Measurements from ENCODE around the gene LOXL1. TPM values are rescaled to one million over a fixed set of nuclear protein-coding genes. Genes with fewer than 3 reads are reported as not detected.

The LOXL1 gene
- total RNA-seq, 2 experiments from 2014 or later, result not detected

- Histone ChIP-seq H3K9me3 (ENCODE audit: low read length) (no peaks in the 10 kb centered on the region), H3K4me3 (ENCODE audit: low read depth, low read length, poor library complexity, severe bottlenecking) (no peak overlapping the region), H2AFZ (ENCODE audit: low read length) (no peak overlapping the region), H3K36me3 (ENCODE audit: insufficient read depth, low read length) (no peaks in the 10 kb centered on the region), H3K27ac (ENCODE audit: low read depth, low read length, poor library complexity, severe bottlenecking) (no peak overlapping the region), H3K79me2 (ENCODE audit: insufficient read depth, low read depth, low read length) (no peaks in the 10 kb centered on the region), H4K20me1 (ENCODE audit: insufficient read depth, low read length) (no peaks in the 10 kb centered on the region), H3K4me1 (ENCODE audit: insufficient read depth, low read length, poor library complexity, severe bottlenecking) (no peaks in the 10 kb centered on the region), H3K9me2 (ENCODE audit: insufficient read depth, low read length) (no peaks in the 10 kb centered on the region), H3K4me2 (ENCODE audit: low read length) (no peak overlapping the region)
- TF ChIP-seq EZH2phosphoT487 (IDR thresholded peaks at IDR 0.05; ENCODE audit: borderline replicate concordance, low read depth, low read length), result no peak
- TF ChIP-seq CTCF (conservative IDR thresholded peaks at IDR 0.05; ENCODE audit: low read length), result no peak
- BruUV-seq (replicated peaks), result no TSS peak
- no peak for DNase-seq (ENCODE audit: low spot score)
- CTCF ChIA-PET (ENCODE audit: unreplicated experiment), result no interaction called here
- POLR2A ChIA-PET, result no interaction called here
- intact Hi-C loops (cut with micrococcal nuclease; ENCODE audit: unreplicated experiment), result no loop called here
Observed at GRCh38 chr15:73885954-73886700, 40.1 kb upstream of the LOXL1 start.

- ChIA-PET CTCF (ENCODE audit: unreplicated experiment) (no interaction called here), POLR2A (no interaction called here)
- Histone ChIP-seq H3K4me1 (ENCODE audit: insufficient read depth, low read length, poor library complexity, severe bottlenecking) (no peaks in the 10 kb centered on the region), H2AFZ (ENCODE audit: low read length) (no peak overlapping the region), H3K27ac (ENCODE audit: low read depth, low read length, poor library complexity, severe bottlenecking) (no peak overlapping the region), H3K4me3 (ENCODE audit: low read depth, low read length, poor library complexity, severe bottlenecking) (no peak overlapping the region), H4K20me1 (ENCODE audit: insufficient read depth, low read length) (no peaks in the 10 kb centered on the region), H3K36me3 (ENCODE audit: insufficient read depth, low read length) (no peaks in the 10 kb centered on the region), H3K79me2 (ENCODE audit: insufficient read depth, low read depth, low read length) (no peaks in the 10 kb centered on the region), H3K9me2 (ENCODE audit: insufficient read depth, low read length) (no peaks in the 10 kb centered on the region), H3K9me3 (ENCODE audit: low read length) (no peaks in the 10 kb centered on the region), H3K4me2 (ENCODE audit: low read length) (no peak overlapping the region)
- BruUV-seq (replicated peaks), result no TSS peak
- intact Hi-C loops (cut with micrococcal nuclease; ENCODE audit: unreplicated experiment), result no loop called here
- no peak for DNase-seq (ENCODE audit: low spot score)
- TF ChIP-seq EZH2phosphoT487 (IDR thresholded peaks at IDR 0.05; ENCODE audit: borderline replicate concordance, low read depth, low read length) (no peak), CTCF (conservative IDR thresholded peaks at IDR 0.05; ENCODE audit: low read length) (no peak)
Observed at GRCh38 chr15:73886717-73887345, 39.4 kb upstream of the LOXL1 start.

- H3K79me2 ChIP-seq (ENCODE audit: insufficient read depth, low read depth, low read length), result no peaks in the 10 kb centered on the region
- intact Hi-C loops (cut with micrococcal nuclease; ENCODE audit: unreplicated experiment), result no loop called here
- POLR2A ChIA-PET, result no interaction called here
- BruUV-seq (replicated peaks), result no TSS peak
- H3K9me2 ChIP-seq (ENCODE audit: insufficient read depth, low read length), result no peaks in the 10 kb centered on the region
- H3K4me1 ChIP-seq (ENCODE audit: insufficient read depth, low read length, poor library complexity, severe bottlenecking), result no peaks in the 10 kb centered on the region
- no peak for TF ChIP-seq EZH2phosphoT487 (IDR thresholded peaks at IDR 0.05; ENCODE audit: borderline replicate concordance, low read depth, low read length)
- no peak for TF ChIP-seq CTCF (conservative IDR thresholded peaks at IDR 0.05; ENCODE audit: low read length)
- H3K4me3 ChIP-seq (ENCODE audit: low read depth, low read length, poor library complexity, severe bottlenecking), result no peak overlapping the region
- H3K36me3 ChIP-seq (ENCODE audit: insufficient read depth, low read length), result no peaks in the 10 kb centered on the region
- H2AFZ ChIP-seq (ENCODE audit: low read length), result no peak overlapping the region
- H3K9me3 ChIP-seq (ENCODE audit: low read length), result no peaks in the 10 kb centered on the region
- CTCF ChIA-PET (ENCODE audit: unreplicated experiment), result no interaction called here
- H3K27ac ChIP-seq (ENCODE audit: low read depth, low read length, poor library complexity, severe bottlenecking), result no peak overlapping the region
- H4K20me1 ChIP-seq (ENCODE audit: insufficient read depth, low read length), result no peaks in the 10 kb centered on the region
- no peak for DNase-seq (ENCODE audit: low spot score)
- no peak overlapping the region for H3K4me2 ChIP-seq (ENCODE audit: low read length)
Observed at GRCh38 chr15:73887481-73887880, 38.8 kb upstream of the LOXL1 start.
